MM.1S (cell line): ENCODE data around the gene PIP4K2A.

ENCODE experiments used
- EZH2 ChIP-seq: fragments of 300-600 bp; sonication (generic); optimal IDR thresholded peaks from 2 replicates; pipeline ENCODE3; 2017; ENCODE audit warnings: low read depth, mild to moderate bottlenecking, antibody characterized with exemption, low read length, mixed read lengths
- EZH2phosphoT487 ChIP-seq: fragments of 300-600 bp; sonication (generic); IDR thresholded peaks from 2 replicates; pipeline ENCODE4 v1.6.1; 2018; ENCODE audit warnings: antibody characterized with exemption, low read length

GRCh38 chr10:22518167-22518724, 196.1 kb downstream of the PIP4K2A start:
- TF ChIP-seq EZH2phosphoT487 = no peak
- no peak for TF ChIP-seq EZH2
